Activated CD4-positive, alpha-beta T cell treated with anti-CD3 and anti-CD28 coated beads for 24 hours (primary cell): ENCODE data around the gene CUX1.
"Not testable (repeated sequence)": the region's sequence is repeated elsewhere in the genome, so short reads cannot be mapped to it uniquely, and the experiment has no call there.

Source experiments
- DNase-seq, 2 donors: peaks; one replicate each; pipeline ENCODE4 v3.0.0-alpha.2; 2020; ENCODE audit warnings: low read depth in 2 of 2

The CUX1 gene

GRCh38 chr7:101817471-101818286 lies at the start of gene CUX1:
TSS of gene CUX1 (plus strand) at chr7:101817626. CDS start at chr7:101817640, 14 bp downstream.
- DNase-seq, result no peak

GRCh38 chr7:101768280-101768679 lies 49.1 kb upstream of the CUX1 start:
- DNase-seq, result no peak

- DNase-seq, result no peak
These were observed 47.0 kb upstream of the CUX1 start for GRCh38 chr7:101770466-101770865.

GRCh38 chr7:101772508-101773211 lies 44.8 kb upstream of the CUX1 start:
- no peak for DNase-seq

- no peak for DNase-seq
These were observed 42.2 kb upstream of the CUX1 start for GRCh38 chr7:101775181-101775580.

- DNase-seq, result no peak
These were observed 39.3 kb upstream of the CUX1 start for GRCh38 chr7:101778026-101778580.

GRCh38 chr7:101779267-101779666 lies 38.2 kb upstream of the CUX1 start:
- DNase-seq, result no peak

GRCh38 chr7:101780281-101780680 lies 37.1 kb upstream of the CUX1 start:
- no peak for DNase-seq

- no peak for DNase-seq
These were observed 36.0 kb upstream of the CUX1 start for GRCh38 chr7:101781439-101781838.

GRCh38 chr7:101782476-101782875 lies 35.0 kb upstream of the CUX1 start:
- no peak for DNase-seq

GRCh38 chr7:101782896-101783295 lies 34.5 kb upstream of the CUX1 start:
- DNase-seq, result no peak

GRCh38 chr7:101783381-101784181 lies 33.8 kb upstream of the CUX1 start:
- no peak for DNase-seq

- DNase-seq, result no peak
These were observed 32.9 kb upstream of the CUX1 start for GRCh38 chr7:101784292-101785127.

GRCh38 chr7:101787864-101788263 lies 29.6 kb upstream of the CUX1 start:
- no peak for DNase-seq

- DNase-seq, result no peak
These were observed 28.9 kb upstream of the CUX1 start for GRCh38 chr7:101788517-101788916.

- DNase-seq, result no peak
These were observed 26.7 kb upstream of the CUX1 start for GRCh38 chr7:101790566-101791293.

- no peak for DNase-seq
These were observed 25.3 kb upstream of the CUX1 start for GRCh38 chr7:101792051-101792681.

- not testable (repeated sequence) for DNase-seq
These were observed 24.7 kb upstream of the CUX1 start for GRCh38 chr7:101792682-101793071.

- no peak for DNase-seq
These were observed 22.0 kb upstream of the CUX1 start for GRCh38 chr7:101795461-101795860.

GRCh38 chr7:101798173-101798572 lies 19.3 kb upstream of the CUX1 start:
- DNase-seq, result not testable (repeated sequence)
